ENCODE results near the gene COX4I1. TPM values are rescaled to one million over a fixed set of nuclear protein-coding genes. Genes with fewer than 3 reads are reported as not detected.

COX4I1 gene
- total and polyA plus RNA-seq, 2 of the 8 experiments (the other 6 are each of a cell fraction or from before 2014, with no cell fraction given): 507 to 707 TPM

- Histone ChIP-seq H4K8ac (ENCODE audit: extremely low read depth, insufficient read depth, low read length) (no peak overlapping the region), H4K91ac (replicated peaks; ENCODE audit: insufficient read length, low read length) (no peak overlapping the region), H3K18ac (ENCODE audit: extremely low read depth, low read length) (no peak overlapping the region), H2BK15ac (ENCODE audit: low read length) (no peak overlapping the region), H3K36me3 (ENCODE audit: control insufficient read depth in 2 of 4, insufficient read depth in 4 of 4, low read length in 3 of 4) (no peaks in the 10 kb centered on the region), H3K9ac (replicated peaks in 1 of 4; ENCODE audit: extremely low read depth in 1 of 4, low read depth in 3 of 4, low read length in 3 of 4) (no peak overlapping the region), H4K20me1 (replicated peaks in 1 of 2; ENCODE audit: control insufficient read depth in 1 of 2, insufficient read depth in 2 of 2, low read length in 2 of 2) (no peaks in the 10 kb centered on the region), H3K4me1 (replicated peaks in 1 of 4; ENCODE audit: control insufficient read depth in 3 of 4, insufficient read depth in 4 of 4, low read length in 3 of 4) (peaks cover 0 to 2% (median 0%) of the 10 kb centered on the region in 4 experiments; a peak in 1 of 7 replicates), H3K23ac (ENCODE audit: insufficient read length) (no peak overlapping the region), H3K4ac (replicated peaks; ENCODE audit: insufficient read length, low read depth, low read length) (no peak overlapping the region), H2BK5ac (ENCODE audit: low read depth, low read length) (no peak overlapping the region), H3K23me2 (ENCODE audit: low read depth, low read length) (no peaks in the 10 kb centered on the region), H2AK5ac (ENCODE audit: low read depth, low read length) (no peak overlapping the region), H4K5ac (ENCODE audit: insufficient read length, low read depth, low read length) (no peak overlapping the region), H2BK20ac (ENCODE audit: low read length) (no peak overlapping the region), H3K27me3 (replicated peaks in 1 of 4; ENCODE audit: control insufficient read depth in 3 of 4, extremely low read depth in 1 of 4, insufficient read depth in 3 of 4, low read length in 3 of 4) (no peaks in the 10 kb centered on the region; a peak in 2 of 7 replicates), H3K4me2 (ENCODE audit: insufficient read depth in 1 of 2, low read depth in 2 of 2, low read length in 2 of 2) (no peak overlapping the region), H3K79me1 (ENCODE audit: low read depth, low read length) (no peaks in the 10 kb centered on the region), H2BK12ac (ENCODE audit: low read depth, low read length) (no peak overlapping the region), H3K9me3 (ENCODE audit: insufficient read depth in 2 of 2, low read depth in 1 of 2, low read length in 1 of 2) (peaks cover 0 to 5% of the 10 kb centered on the region in 2 experiments; a peak in 2 of 4 replicates), H3K4me3 (ENCODE audit: extremely low read depth in 1 of 4, insufficient read depth in 2 of 4, low read depth in 3 of 4, low read length in 4 of 4) (no peak overlapping the region), H3K27ac (ENCODE audit: low read depth, low read length) (no peak overlapping the region), H2AFZ (ENCODE audit: low read length) (no peak overlapping the region), H2BK120ac (replicated peaks; ENCODE audit: low read depth, low read length) (no peak overlapping the region), H3K14ac (ENCODE audit: insufficient read length) (no peak overlapping the region), H3K56ac (replicated peaks; ENCODE audit: insufficient read length, low read depth, low read length) (no peak overlapping the region), H3K79me2 (ENCODE audit: control insufficient read depth in 1 of 2, insufficient read depth in 2 of 2, low read length in 2 of 2) (no peaks in the 10 kb centered on the region)
- DNase-seq (ENCODE audit: low read depth in 1 of 2, low spot score in 2 of 2): no peak
- ChIA-PET POLR2A (ENCODE audit: partially characterized antibody) (no interaction called here), CTCF (ENCODE audit: partially characterized antibody) (interaction anchor here (2.0 to 2.8 kb wide), 2 partner anchors 17 to 19 kb away, joined by 7 to 17 read pairs; no protein-coding TSS in a partner anchor)
- FAIRE-seq: no peak
- WGBS, 2 experiments (ENCODE audit: extremely low coverage in 1 of 2, insufficient coverage in 1 of 2, insufficient read length in 1 of 2, insufficient replicate concordance in 2 of 2, low coverage in 1 of 2, low lambda C conversion rate in 2 of 2, missing lambda C conversion rate in 1 of 2): 92% methylated on average over 11 of the region's 11 CpGs; no CpG with 5 or more reads in 1 of the 2 experiments
- TF ChIP-seq CEBPB (IDR thresholded peaks at IDR 0.05; ENCODE audit: low read depth, low read length) (no peak), USF2 (IDR thresholded peaks at IDR 0.05; ENCODE audit: low read length) (no peak), KDM4A (IDR thresholded peaks at IDR 0.05; ENCODE audit: low read depth, low read length, severe bottlenecking) (no peak), RXRA (IDR thresholded peaks at IDR 0.05; ENCODE audit: insufficient read depth, low read depth, low read length) (no peak), NANOG (IDR thresholded peaks at IDR 0.05; ENCODE audit: insufficient read depth, low read depth, low read length, poor library complexity, severe bottlenecking) (no peak)
Observed at GRCh38 chr16:85838381-85838780, 38.9 kb downstream of the COX4I1 start.
